ENCODE measurements around the gene RASIP1. TPM values are rescaled to one million over a fixed set of nuclear protein-coding genes. Genes with fewer than 3 reads are reported as not detected.
"Not testable (repeated sequence)": the region's sequence is repeated elsewhere in the genome, so short reads cannot be mapped to it uniquely, and the experiment has no call there.

Gene RASIP1, protein sequence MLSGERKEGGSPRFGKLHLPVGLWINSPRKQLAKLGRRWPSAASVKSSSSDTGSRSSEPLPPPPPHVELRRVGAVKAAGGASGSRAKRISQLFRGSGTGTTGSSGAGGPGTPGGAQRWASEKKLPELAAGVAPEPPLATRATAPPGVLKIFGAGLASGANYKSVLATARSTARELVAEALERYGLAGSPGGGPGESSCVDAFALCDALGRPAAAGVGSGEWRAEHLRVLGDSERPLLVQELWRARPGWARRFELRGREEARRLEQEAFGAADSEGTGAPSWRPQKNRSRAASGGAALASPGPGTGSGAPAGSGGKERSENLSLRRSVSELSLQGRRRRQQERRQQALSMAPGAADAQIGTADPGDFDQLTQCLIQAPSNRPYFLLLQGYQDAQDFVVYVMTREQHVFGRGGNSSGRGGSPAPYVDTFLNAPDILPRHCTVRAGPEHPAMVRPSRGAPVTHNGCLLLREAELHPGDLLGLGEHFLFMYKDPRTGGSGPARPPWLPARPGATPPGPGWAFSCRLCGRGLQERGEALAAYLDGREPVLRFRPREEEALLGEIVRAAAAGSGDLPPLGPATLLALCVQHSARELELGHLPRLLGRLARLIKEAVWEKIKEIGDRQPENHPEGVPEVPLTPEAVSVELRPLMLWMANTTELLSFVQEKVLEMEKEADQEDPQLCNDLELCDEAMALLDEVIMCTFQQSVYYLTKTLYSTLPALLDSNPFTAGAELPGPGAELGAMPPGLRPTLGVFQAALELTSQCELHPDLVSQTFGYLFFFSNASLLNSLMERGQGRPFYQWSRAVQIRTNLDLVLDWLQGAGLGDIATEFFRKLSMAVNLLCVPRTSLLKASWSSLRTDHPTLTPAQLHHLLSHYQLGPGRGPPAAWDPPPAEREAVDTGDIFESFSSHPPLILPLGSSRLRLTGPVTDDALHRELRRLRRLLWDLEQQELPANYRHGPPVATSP
- total RNA-seq (1 to 10 TPM; 6.9 to 9.7 (median 8.0) TPM), polyA plus RNA-seq (1 to 10 TPM; 3.9 to 7.7 (median 4.9) TPM)
- long read RNA-seq, donor 1, transcript RASIP1-201 (12 exons, 3,308 nt): major isoform, 12 of 21 reads
- long read RNA-seq, donor 1, partial matches to known transcripts: 8 of 21 reads
- long read RNA-seq, donor 1, other reads (novel, unspliced or antisense): 1 of 21 reads
- long read RNA-seq, donor 2, transcript RASIP1-201 (12 exons, 3,308 nt): major isoform, 9 of 29 reads
- long read RNA-seq, donor 2, partial matches to known transcripts: 18 of 29 reads
- long read RNA-seq, donor 2, other reads (novel, unspliced or antisense): 2 of 29 reads

DNA sequence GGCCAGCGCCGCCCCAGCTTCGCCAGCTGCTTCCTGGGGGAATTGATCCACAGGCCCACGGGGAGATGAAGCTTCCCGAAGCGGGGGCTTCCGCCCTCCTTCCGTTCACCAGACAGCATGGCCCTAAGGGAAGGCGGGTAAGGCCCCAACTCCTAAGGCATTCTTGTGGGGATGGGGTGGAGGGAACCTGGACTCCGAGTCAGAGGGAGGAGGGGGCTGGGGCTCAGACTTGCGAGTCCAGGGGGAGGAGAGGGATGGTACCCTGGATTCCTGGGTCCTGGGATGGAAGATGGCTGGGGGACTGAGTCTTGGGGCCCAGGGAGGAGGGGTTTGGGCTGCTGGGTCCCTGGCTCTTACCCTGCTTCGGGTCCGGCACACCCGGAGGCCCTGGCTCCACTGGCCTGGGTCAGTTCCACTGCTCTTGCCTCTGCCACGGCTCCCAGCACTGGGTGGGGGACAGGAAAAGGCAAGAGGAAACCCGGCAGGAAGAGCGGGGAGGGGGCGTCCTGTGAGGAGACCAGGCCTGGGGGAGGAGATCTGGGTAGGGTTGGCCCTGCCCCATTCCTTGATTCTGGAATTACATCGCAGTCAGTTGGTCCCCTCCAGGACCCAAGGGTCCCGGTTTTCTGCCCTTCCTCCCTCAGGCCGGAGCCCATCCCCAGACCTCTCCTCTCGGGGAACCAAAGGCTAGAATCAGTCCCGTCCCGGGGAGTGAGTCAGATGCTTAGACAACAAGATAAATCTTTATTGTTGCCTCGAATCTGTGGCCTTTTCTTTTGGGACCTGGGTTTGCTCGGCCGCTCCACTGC lies at the start of gene RASIP1:
RASIP1 (minus strand) TSS at position 447 of the 809 bp plus-strand sequence; CDS start at position 119, 328 bp downstream.
- Histone ChIP-seq H3K27ac (peak within 1 kb of the TSS; percentile 78), H3K27me3 (ENCODE audit: insufficient read depth in 3 of 3, low read length in 2 of 3) (no peaks in the 10 kb centered on the region), H3K9me3 (no peaks in the 10 kb centered on the region), H3K36me3 (ENCODE audit: insufficient read depth in 1 of 2, low read depth in 1 of 2) (no peaks in the 10 kb centered on the region), H3K4me1 (peaks cover 5% of the 10 kb centered on the region), H3K4me3 (peak within 1 kb of the TSS; percentile 68)
- peak in 1 of 2 donors; percentile 75 for DNase-seq
- no peak for ATAC-seq
- TF ChIP-seq, protein P1, sequence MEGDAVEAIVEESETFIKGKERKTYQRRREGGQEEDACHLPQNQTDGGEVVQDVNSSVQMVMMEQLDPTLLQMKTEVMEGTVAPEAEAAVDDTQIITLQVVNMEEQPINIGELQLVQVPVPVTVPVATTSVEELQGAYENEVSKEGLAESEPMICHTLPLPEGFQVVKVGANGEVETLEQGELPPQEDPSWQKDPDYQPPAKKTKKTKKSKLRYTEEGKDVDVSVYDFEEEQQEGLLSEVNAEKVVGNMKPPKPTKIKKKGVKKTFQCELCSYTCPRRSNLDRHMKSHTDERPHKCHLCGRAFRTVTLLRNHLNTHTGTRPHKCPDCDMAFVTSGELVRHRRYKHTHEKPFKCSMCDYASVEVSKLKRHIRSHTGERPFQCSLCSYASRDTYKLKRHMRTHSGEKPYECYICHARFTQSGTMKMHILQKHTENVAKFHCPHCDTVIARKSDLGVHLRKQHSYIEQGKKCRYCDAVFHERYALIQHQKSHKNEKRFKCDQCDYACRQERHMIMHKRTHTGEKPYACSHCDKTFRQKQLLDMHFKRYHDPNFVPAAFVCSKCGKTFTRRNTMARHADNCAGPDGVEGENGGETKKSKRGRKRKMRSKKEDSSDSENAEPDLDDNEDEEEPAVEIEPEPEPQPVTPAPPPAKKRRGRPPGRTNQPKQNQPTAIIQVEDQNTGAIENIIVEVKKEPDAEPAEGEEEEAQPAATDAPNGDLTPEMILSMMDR (IDR thresholded peaks at IDR 0.05): no peak
- WGBS, 3 donors: 58 to 69% (median 62%) methylated on average over 27 of the region's 27 CpGs
- intact Hi-C loops (cut with DNase I): loop anchor here (5.0 kb wide), 2 partner anchors 63 to 93 kb away; partner anchors contain the start of gene CA11 (in 1 of the 2)

DNA sequence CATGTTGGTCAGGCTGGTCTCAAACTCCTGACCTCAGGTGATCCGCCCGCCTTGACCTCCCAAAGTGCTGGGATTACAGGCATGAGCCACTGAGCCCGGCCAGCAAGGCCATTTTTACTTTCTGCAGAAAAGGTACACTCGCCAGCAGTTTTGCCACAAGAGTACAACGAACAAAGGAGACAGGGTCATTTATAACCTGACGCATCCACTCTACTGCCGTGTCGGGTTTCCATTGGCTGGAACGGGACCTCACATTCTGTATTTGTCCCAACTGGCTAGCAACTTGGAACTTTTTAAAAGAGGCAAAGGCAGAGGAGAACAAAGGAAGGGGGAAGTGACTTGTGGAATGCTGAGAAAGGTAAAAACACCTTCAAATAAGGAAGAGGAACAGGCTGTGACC lies 46.9 kb upstream of the RASIP1 start:
- H3K27ac ChIP-seq: peak overlapping the region; percentile 62
- H3K4me3 ChIP-seq; DNase-seq; H3K9me3 ChIP-seq; H3K27me3 ChIP-seq (ENCODE audit: insufficient read depth in 3 of 3, low read length in 2 of 3); H3K36me3 ChIP-seq (ENCODE audit: insufficient read depth in 1 of 2, low read depth in 1 of 2); H3K4me1 ChIP-seq: not testable (repeated sequence)
- 32 to 58% (median 37%) methylated on average over 9 of the region's 9 CpGs for WGBS, 3 donors
- intact Hi-C loops (cut with DNase I): loop anchor here in 1 of 2 donors (2.0 kb wide), 1 partner anchor 177 kb away; the partner anchor contains the start of gene FTL
- ATAC-seq: peak; percentile 41 to 73 (median 54)

DNA sequence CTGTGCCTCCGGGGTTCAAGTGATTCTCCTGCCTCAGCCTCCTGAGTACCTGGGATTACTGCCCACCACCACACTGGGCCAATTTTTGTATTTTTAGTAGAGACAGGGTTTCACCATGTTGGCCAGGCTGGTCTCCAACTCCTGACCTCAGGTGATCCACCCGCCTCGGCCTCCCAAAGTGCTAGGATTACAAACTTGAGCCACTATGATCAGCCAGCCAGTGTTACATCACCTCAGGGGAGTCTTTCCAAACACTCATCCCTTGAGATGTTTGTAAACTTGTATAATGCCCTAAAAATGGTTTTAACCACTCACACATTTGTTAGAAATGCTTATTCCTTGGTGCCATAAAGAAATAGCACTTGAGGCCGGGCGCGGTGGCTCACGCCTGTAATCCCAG lies 46.0 kb upstream of the RASIP1 start:
- not testable (repeated sequence) for H3K27me3 ChIP-seq (ENCODE audit: insufficient read depth in 3 of 3, low read length in 2 of 3); H3K4me3 ChIP-seq; H3K4me1 ChIP-seq; H3K36me3 ChIP-seq (ENCODE audit: insufficient read depth in 1 of 2, low read depth in 1 of 2); DNase-seq; H3K9me3 ChIP-seq
- peak overlapping the region; percentile 62 for H3K27ac ChIP-seq
- WGBS, 3 donors: 47 to 54% (median 49%) methylated on average over 7 of the region's 7 CpGs
- intact Hi-C loops (cut with DNase I): loop anchor here in 1 of 2 donors (2.0 kb wide), 1 partner anchor 178 kb away; the partner anchor contains the start of gene FTL
- peak; percentile 35 to 61 (median 48) for ATAC-seq

DNA sequence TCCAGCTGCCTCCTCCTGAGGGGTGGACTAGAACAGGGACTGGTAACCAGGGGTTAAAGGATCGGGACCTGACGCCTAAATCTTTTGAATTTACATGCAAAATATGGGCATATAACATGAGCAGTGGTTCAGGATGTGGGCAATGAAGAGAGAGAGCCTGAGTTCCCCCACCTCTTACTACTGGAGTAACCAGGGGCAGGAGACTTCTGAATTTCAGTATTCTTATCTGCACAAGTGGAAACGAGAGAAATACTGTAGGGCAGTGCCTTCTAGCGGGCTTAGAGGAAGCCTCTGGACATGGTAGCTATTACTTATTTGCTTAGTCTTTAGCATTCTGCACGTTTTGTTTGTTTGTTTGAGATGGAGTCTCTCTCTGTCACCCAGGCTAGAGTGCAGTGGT lies 44.1 kb upstream of the RASIP1 start:
- DNase-seq (no peak), ATAC-seq (no peak)
- Histone ChIP-seq H3K4me3 (no peak overlapping the region), H3K27ac (no peak overlapping the region), H3K27me3 (ENCODE audit: insufficient read depth in 3 of 3, low read length in 2 of 3) (no peaks in the 10 kb centered on the region), H3K4me1 (no peaks in the 10 kb centered on the region), H3K36me3 (ENCODE audit: insufficient read depth in 1 of 2, low read depth in 1 of 2) (no peaks in the 10 kb centered on the region), H3K9me3 (no peaks in the 10 kb centered on the region)
- TF ChIP-seq, protein P1 (IDR thresholded peaks at IDR 0.05): no peak
- 76 to 82% (median 78%) methylated on average over 5 of the region's 5 CpGs for WGBS, 3 donors
- intact Hi-C loops (cut with DNase I): no loop called here
